GM12865 (cell line): ENCODE data around the gene SLC25A44.
"Not testable (repeated sequence)": the region's sequence is repeated elsewhere in the genome, so short reads cannot be mapped to it uniquely, and the experiment has no call there.

Experiments used
- DNase-seq: peaks from one replicate; pipeline ENCODE4 v3.0.0; 2010; ENCODE audit warnings: low read depth
- H3K4me3 ChIP-seq: 2 replicates; pipeline ENCODE4 v1.5.1; 2011; ENCODE audit warnings: mild to moderate bottlenecking, low read depth, low read length, control low read depth
- CTCF ChIP-seq: IDR thresholded peaks from 2 replicates; pipeline ENCODE4 v1.5.1; 2011; ENCODE audit warnings: low read length, control low read depth, low read depth, inconsistent platforms; ENCODE audit not compliant: insufficient read depth; ENCODE audit errors: missing control alignments

Gene SLC25A44

GRCh38 chr1:156211243-156211642 lies 17.3 kb downstream of the SLC25A44 start:
- DNase-seq, result no peak
- TF ChIP-seq CTCF, result no peak
- H3K4me3 ChIP-seq, result no peak overlapping the region

GRCh38 chr1:156212130-156212529 lies 18.2 kb downstream of the SLC25A44 start:
- H3K4me3 ChIP-seq, result peak overlapping the region; percentile 84
- no peak for TF ChIP-seq CTCF
- no peak for DNase-seq

- TF ChIP-seq CTCF, result no peak
- H3K4me3 ChIP-seq, result peak within 1 kb of the TSS; percentile 84
- peak; percentile 98 for DNase-seq
These were observed 19.1 kb downstream of the SLC25A44 start, which contains the start of gene PMF1 for GRCh38 chr1:156212833-156213643. PMF1 (plus strand) TSS chr1:156213007; CDS start chr1:156213016, 9 bp downstream.

GRCh38 chr1:156213644-156213966 lies 19.7 kb downstream of the SLC25A44 start:
- no peak for TF ChIP-seq CTCF
- peak overlapping the region; percentile 84 for H3K4me3 ChIP-seq
- DNase-seq, result no peak

- no peak for DNase-seq
- TF ChIP-seq CTCF, result no peak
- H3K4me3 ChIP-seq, result peak overlapping the region; percentile 84
These were observed 20.3 kb downstream of the SLC25A44 start for GRCh38 chr1:156214024-156214748.

GRCh38 chr1:156216361-156217086 lies 22.6 kb downstream of the SLC25A44 start:
- H3K4me3 ChIP-seq, DNase-seq: not testable (repeated sequence)

GRCh38 chr1:156217871-156218270 lies 24.0 kb downstream of the SLC25A44 start:
- peak overlapping the region; percentile 37 for H3K4me3 ChIP-seq
- DNase-seq, result peak; percentile 79
- no peak for TF ChIP-seq CTCF
